GM12864 (cell line): ENCODE data around the gene MATN4.

Experiments
- DNase-seq: peaks from one replicate; pipeline ENCODE4 v3.0.0-alpha.2; 2011; ENCODE audit warnings: low read depth
- H3K4me3 ChIP-seq: 2 replicates; pipeline ENCODE4 v1.5.1; 2011; ENCODE audit warnings: mild to moderate bottlenecking, low read depth, low read length, control low read depth
- TF ChIP-seq, protein P1 (sequence below): IDR thresholded peaks from 2 replicates; pipeline ENCODE4 v1.5.1; 2011; ENCODE audit warnings: low read depth, mild to moderate bottlenecking, moderate library complexity, low read length, control low read depth, inconsistent platforms; ENCODE audit errors: missing control alignments

MATN4 gene

GRCh38 chr20:45289942-45290676 lies 18.0 kb downstream of the MATN4 start:
- TF ChIP-seq, protein P1, sequence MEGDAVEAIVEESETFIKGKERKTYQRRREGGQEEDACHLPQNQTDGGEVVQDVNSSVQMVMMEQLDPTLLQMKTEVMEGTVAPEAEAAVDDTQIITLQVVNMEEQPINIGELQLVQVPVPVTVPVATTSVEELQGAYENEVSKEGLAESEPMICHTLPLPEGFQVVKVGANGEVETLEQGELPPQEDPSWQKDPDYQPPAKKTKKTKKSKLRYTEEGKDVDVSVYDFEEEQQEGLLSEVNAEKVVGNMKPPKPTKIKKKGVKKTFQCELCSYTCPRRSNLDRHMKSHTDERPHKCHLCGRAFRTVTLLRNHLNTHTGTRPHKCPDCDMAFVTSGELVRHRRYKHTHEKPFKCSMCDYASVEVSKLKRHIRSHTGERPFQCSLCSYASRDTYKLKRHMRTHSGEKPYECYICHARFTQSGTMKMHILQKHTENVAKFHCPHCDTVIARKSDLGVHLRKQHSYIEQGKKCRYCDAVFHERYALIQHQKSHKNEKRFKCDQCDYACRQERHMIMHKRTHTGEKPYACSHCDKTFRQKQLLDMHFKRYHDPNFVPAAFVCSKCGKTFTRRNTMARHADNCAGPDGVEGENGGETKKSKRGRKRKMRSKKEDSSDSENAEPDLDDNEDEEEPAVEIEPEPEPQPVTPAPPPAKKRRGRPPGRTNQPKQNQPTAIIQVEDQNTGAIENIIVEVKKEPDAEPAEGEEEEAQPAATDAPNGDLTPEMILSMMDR: no peak
- DNase-seq: no peak
- no peak overlapping the region for H3K4me3 ChIP-seq

DNA sequence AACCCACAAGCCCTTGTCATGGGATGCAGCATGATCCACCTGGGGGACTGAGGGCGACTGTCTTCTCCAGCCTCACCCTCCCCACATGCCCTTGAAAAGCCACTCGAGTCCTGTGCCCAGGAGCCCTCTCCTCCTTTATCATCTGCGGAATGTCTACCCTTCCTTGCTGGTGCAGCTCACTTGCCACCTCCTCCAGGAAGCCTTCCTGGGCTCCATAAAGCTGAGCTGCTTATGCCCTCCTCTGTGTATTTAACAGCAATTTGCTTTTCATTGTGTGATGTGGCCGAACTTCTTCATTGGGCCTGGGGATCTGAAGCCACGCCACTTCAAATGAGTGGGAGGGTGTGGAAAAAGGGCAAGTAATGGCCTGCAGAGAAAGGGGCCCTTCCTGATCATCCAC lies 19.2 kb downstream of the MATN4 start:
- DNase-seq: no peak
- H3K4me3 ChIP-seq: no peak overlapping the region
- TF ChIP-seq, protein P1: no peak

DNA sequence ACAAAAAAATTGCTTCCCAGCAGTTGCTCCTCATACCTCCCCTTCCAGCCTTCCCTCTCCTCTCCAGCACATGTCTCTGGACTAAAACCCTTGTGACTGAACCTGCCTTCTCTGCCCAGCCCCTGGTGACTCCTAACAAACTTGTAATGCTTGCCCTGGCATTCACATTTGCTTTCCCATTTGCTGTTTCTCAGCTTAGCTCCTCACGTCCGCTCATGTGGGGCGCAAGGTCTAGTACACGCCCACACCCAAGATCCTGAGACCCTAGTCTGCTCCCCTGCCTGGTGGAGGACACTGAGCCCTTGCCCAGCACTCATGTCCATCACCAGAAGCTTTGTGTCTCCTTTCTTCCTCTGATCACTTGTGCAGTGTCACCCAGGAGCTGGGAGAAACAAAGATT lies 19.7 kb downstream of the MATN4 start:
- no peak overlapping the region for H3K4me3 ChIP-seq
- DNase-seq: no peak
- TF ChIP-seq, protein P1: no peak

- H3K4me3 ChIP-seq: no peak overlapping the region
- TF ChIP-seq, protein P1: no peak
- no peak for DNase-seq
These were observed 24.5 kb downstream of the MATN4 start for GRCh38 chr20:45283551-45284057.

GRCh38 chr20:45282700-45283550 lies 25.2 kb downstream of the MATN4 start:
- TF ChIP-seq, protein P1: no peak
- H3K4me3 ChIP-seq: no peak overlapping the region
- DNase-seq: no peak

GRCh38 chr20:45279992-45280391 lies 28.1 kb downstream of the MATN4 start:
- TF ChIP-seq, protein P1: no peak
- no peak overlapping the region for H3K4me3 ChIP-seq
- DNase-seq: no peak
